HG03469 (cell line): ENCODE results near the gene VSNL1.

Experiments
- ATAC-seq: cut with Tn5 transposase; IDR thresholded peaks from one replicate; pipeline ENCODE4 v1.9.1; 2021; ENCODE audit warnings: mild to moderate bottlenecking, moderate library complexity, moderate number of reproducible peaks; ENCODE audit not compliant: unreplicated experiment

The VSNL1 gene

GRCh38 chr2:17579605-17580318 is 39.3 kb downstream of the VSNL1 start:
- ATAC-seq: no peak

DNA sequence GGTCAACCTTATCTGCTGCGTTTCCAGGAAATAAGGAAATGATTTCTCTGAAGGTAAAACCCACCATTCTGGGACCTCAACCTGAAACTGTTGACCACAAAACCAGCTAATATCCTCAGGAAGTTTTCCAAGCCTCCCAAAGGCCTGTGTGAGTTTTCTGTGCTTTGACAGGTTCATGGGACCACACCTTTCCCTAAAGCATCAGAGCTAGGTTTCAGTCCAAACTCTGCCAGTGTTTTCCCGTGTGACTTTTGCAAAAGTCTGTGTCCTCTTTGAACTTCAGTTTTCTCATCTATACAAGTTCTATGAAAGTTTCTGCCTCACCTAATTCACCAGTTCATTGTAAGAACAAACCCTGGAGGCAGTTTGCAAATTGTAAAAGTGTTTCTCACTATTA is 39.8 kb downstream of the VSNL1 start:
- ATAC-seq: no peak

DNA sequence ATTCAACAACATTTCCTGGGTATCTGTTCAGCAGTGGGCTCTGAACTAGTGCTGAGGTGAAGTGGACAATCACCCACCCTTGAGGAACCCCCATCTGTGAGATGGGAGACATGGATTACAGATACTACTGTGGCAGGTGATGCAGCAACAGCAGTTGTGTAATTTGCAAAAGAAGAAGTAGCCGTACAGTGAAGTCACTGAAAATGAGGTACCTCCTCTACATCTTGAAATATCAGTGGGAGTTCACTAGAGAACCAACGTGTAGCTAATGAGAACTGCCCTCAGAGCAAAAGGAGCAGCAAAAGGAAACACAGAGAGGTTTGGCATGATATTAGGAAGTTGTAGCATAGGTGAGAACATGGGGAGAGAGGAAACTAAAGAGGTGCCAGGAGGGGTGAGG is 41.3 kb downstream of the VSNL1 start:
- no peak for ATAC-seq

DNA sequence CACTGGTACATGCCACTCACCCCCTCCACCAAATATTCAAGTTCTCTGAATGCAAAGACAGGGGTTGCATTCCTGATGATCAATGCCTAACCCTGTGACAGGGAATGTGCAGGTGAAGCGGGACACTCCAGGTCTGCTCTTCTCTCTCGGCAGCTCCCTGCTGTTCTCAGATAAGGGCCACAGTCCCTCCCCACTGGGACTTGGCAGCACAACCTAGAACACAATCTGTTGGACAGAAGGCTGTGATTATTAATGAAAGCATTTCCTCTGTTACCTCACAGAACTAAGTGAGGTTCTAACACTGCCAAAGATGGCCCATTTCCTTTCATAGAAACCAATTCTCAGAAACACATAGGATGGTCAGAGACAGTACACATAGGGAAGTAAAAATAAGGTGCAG is 42.7 kb downstream of the VSNL1 start:
- ATAC-seq: no peak

GRCh38 chr2:17583646-17584045 is 43.1 kb downstream of the VSNL1 start:
- no peak for ATAC-seq

DNA sequence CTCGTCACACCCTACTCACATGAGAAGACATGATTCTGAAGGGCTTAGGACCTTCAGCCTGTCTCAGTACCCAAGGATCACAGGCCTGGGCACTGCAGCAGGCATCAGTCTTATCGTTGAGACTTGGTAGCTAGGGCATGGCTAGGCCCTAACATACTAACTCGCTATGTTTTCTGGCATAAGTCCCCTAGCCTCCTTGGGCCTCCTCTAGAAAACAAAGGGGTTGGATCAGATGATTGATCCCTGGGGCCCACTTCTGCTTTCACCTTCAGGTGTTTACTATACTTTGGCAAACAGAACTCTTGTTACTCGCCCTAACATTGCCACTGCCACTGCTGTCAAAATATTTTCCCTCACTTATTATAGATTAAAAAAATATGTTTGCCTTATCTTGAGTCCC is 44.2 kb downstream of the VSNL1 start:
- no peak for ATAC-seq

DNA sequence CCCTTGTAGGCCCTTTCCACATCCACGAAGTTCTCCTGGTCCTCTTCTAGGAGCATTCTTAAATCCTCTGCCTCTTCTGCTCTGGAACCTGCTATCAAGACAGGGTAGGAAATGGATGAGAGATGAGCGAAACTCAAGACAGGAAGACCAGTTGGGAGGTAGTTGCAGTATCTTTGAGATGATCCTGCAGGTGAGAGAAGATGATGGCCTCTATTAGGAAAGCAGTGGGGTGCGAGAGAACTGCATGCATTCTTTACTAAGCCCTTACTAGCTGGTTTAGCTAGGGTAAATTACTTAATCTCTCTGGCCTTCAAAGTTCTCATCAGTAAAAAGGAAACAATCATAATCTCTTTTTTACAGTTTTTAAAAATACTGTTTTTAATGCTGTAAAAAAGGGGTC is 47.0 kb downstream of the VSNL1 start:
- ATAC-seq: no peak

DNA sequence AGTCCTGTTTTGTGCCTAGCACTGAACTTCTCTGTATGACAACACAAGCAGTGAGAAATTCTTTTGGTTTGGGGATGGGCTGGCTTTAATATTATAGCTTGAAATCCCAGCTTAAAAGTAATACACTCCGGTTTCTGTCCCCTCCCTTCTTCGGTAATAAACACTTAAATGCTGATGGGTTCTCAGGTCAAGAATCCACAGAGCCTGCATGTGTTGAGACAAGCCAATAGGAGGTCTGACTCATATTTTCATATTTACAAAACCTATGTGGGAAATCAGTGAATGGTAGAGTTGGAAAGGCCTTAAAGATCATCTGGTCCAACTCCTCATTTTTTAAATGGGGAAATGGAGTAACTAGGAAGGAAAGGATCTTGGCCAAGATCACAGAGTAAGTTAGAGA is 47.5 kb downstream of the VSNL1 start:
- ATAC-seq: no peak

DNA sequence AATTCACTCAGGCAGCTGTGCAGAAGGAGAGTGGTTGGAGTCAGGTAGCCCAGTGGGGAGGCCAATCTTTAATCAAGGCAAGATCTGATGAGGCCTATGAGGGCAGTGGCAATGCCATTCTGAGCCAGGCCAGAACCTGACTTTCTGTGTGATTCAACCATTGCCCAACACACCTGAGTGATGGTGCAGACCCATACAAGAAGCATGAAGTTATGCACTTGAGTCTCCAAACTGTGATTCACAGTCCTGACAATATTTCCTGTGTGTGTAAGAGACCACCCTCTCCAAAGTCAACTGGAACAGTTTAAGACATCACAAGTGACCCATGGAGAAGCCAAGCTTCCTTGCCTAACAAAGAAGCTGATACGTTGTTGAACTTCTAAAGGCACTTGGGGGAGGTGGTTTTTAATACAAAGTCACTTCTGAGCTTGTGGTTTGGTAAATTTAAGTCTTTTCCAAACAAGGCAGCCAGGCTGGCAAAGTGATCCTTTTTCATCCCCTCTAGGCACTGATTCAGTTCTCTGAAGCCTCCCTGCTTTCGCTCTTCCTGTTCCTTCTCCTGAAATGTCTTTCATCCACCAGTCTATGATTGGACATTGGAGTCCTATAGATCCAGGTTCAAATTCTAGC is 49.0 kb downstream of the VSNL1 start:
- no peak for ATAC-seq

DNA sequence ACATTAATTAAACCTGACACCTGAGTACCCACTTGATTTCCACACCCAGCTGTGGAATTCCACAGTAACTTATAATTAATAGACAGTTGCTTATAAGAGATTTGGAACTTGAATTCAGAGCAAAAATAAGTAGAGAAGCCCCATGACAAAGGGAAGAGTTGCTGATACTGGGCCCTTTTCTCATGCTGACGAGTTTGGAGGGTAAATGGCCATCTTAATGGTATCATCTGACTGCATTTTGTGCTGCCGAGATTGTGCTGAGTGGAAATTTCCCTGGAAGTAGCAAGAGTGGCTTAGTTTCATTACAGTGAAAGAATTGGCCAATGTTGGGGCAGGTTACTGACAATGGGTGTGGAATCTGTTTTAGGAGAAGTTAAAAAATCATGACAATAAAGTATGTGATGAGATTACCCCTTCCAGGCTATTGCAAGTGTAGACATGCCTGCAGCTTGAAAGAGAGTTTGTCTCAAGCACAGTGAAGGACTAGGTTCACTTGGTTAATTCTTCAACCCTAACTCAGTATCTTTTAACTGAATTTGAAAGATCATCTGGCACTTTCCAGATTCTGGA is 49.9 kb downstream of the VSNL1 start:
- ATAC-seq: no peak

- ATAC-seq: no peak
Observed at GRCh38 chr2:17591846-17592245, 51.4 kb downstream of the VSNL1 start.

GRCh38 chr2:17592731-17593409 is 52.4 kb downstream of the VSNL1 start:
- no peak for ATAC-seq

DNA sequence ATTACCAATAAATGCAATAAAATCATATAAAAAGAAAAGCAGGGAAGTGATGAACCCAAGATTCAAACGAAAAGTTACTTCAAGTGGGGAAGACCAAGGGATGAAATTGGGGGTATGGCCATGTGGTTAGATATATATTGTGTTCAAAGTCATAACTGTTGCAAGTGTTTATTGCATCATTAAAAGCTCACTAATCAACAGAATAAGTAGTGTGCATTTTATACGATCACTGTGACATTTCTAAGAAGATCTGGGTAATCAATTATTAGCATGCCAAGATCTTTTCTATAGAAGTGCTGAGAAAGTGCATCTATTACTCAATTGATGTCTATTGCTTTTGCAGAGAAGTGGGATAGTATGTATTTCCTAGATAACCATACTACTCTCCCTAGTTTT is 52.9 kb downstream of the VSNL1 start:
- no peak for ATAC-seq

DNA sequence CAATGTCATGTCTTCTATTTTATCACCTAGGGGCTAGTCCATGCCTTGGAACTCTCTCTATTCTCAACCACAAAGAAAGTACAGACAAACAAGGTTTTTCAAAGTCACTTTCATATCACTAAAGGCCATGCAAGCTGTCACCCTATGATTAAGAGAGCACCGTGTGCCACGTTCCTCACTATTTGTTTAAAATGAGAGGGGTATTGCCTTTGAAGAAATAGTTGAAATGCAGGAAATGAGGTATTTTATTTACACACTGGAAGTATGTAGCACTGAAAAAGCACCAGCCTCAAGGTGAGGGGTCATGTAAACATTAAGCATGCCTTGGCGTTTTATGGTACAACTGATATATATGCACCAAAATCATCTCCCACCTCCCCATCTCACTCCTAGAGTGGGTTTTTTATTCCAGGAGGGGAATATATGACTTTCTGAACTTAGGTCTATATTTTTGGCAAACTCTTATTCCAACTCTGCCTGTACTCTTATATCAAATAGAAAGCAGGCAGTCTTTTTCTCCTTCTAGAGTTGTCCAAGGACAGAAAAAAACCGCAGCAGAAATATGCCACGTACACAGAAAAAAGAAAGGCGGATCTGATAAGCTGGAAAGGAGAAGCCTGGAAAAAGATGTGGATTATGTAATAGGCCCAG is 53.5 kb downstream of the VSNL1 start:
- ATAC-seq: no peak

DNA sequence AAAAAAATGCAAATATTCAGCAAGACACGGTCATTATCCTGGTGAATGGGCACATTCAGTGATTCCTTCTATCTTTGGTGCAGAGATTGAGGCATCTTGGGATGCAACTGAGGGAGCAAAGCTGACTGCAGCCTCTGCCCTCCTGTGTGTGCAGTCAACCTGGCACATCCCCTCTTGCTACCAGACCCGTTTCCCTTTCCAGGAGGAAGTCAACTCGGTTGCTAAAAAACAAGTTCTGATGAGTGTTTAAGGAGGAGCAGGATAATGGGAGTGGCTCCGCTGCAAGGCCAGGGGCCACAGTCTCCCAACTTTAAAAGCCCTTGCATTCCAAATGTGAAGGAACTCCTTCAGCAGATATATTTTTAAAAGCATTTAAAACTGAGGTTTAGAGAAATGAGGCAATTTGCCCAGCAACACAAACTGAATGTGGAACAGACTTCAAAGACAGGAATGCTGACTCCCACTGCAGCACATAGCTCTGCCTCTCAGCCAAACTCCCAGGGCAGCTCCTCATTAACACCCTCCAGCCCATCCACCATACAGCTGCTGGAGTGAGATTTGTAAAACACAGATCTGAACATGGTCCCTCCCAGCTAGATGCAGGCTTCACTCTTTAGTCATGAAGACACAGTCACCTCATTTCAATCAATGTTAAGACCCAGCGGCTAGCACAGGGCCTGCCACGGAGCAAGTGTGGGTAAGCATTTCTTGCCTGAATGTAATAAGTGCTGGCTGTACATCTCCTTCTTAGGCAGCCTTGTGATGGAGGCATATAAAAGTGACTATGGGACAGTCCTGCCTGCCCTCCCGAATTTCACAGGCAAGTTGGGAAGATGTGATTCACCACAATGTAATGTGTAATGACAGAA is 54.3 kb downstream of the VSNL1 start:
- ATAC-seq: no peak

GRCh38 chr2:17599617-17600016 is 59.1 kb downstream of the VSNL1 start:
- ATAC-seq: no peak

GRCh38 chr2:17600556-17601204 is 60.2 kb downstream of the VSNL1 start:
- ATAC-seq: no peak

DNA sequence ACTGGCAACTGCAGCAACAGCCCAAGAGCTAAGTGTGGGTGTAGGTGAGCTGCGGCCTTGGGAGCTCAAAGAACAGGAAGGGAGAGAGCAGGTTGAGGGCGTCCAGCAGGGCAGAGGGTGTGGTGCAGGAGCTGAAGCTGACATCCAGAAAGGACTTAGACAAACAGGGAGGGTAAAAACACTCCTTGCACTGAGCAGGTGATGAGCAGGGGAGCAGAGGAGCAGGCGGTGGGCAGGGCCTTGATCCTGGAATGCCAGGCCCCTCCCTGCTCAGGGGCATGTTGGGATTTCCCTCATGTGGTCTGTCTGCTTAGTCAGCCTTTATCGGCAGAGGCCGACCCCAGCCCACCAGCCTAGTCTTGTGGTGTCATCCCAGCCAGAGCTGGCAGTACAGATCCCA is 63.6 kb downstream of the VSNL1 start:
- ATAC-seq: no peak

DNA sequence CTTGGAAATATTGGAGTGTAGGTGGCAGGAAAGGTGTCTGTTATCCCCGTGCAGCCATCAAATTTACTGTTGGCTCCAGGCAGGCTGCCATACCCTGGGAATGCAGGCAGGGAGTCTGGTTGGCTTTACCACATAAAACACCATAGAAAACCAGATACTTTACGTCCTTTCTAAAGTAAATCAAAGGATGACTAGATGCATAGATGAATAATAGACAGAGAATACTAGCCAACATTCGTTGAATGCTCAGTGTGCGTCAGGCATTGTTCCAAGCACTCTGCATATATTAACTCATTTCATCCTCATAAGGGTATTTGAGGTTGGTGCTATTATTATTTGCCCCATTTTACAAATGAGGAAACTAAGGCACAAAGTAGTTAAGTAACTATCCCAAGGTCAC is 65.2 kb downstream of the VSNL1 start:
- ATAC-seq: no peak

- no peak for ATAC-seq
Observed at GRCh38 chr2:17606851-17607250, 66.4 kb downstream of the VSNL1 start.
